Measurements from ENCODE around the gene DTHD1. TPM values are rescaled to one million over a fixed set of nuclear protein-coding genes. Genes with fewer than 3 reads are reported as not detected.

DTHD1 gene
- total RNA-seq, 1 experiment from 2014 or later = not detected

- Histone ChIP-seq H3K4me3 (no peak overlapping the region), H3K9me3 (no peaks in the 10 kb centered on the region), H3K27me3 (no peaks in the 10 kb centered on the region), H3K36me3 (no peaks in the 10 kb centered on the region)
- peak; percentile 81 for DNase-seq
Observed at GRCh38 chr4:36260731-36261130, 20.7 kb upstream of the DTHD1 start.

- no peak for DNase-seq
- no peaks in the 10 kb centered on the region for H3K9me3 ChIP-seq
- H3K27me3 ChIP-seq = no peaks in the 10 kb centered on the region
- H3K4me3 ChIP-seq = no peak overlapping the region
- H3K36me3 ChIP-seq = no peaks in the 10 kb centered on the region
Observed at GRCh38 chr4:36264207-36264826, 17.1 kb upstream of the DTHD1 start.

GRCh38 chr4:36267486-36268268, 13.7 kb upstream of the DTHD1 start:
- Histone ChIP-seq H3K4me3 (no peak overlapping the region), H3K9me3 (no peaks in the 10 kb centered on the region), H3K27me3 (no peaks in the 10 kb centered on the region), H3K36me3 (no peaks in the 10 kb centered on the region)
- DNase-seq = no peak

- Histone ChIP-seq H3K27me3 (no peaks in the 10 kb centered on the region), H3K36me3 (no peaks in the 10 kb centered on the region), H3K9me3 (no peaks in the 10 kb centered on the region), H3K4me3 (no peak overlapping the region)
- no peak for DNase-seq
Observed at GRCh38 chr4:36269101-36269500, 12.3 kb upstream of the DTHD1 start.

- Histone ChIP-seq H3K36me3 (no peaks in the 10 kb centered on the region), H3K27me3 (no peaks in the 10 kb centered on the region), H3K4me3 (no peak overlapping the region), H3K9me3 (no peaks in the 10 kb centered on the region)
- DNase-seq = no peak
Observed at GRCh38 chr4:36269533-36270173, 11.8 kb upstream of the DTHD1 start.

GRCh38 chr4:36273276-36273675, 8.1 kb upstream of the DTHD1 start:
- H3K9me3 ChIP-seq = no peaks in the 10 kb centered on the region
- no peak overlapping the region for H3K4me3 ChIP-seq
- DNase-seq = no peak
- H3K36me3 ChIP-seq = no peaks in the 10 kb centered on the region
- no peaks in the 10 kb centered on the region for H3K27me3 ChIP-seq

- Histone ChIP-seq H3K27me3 (no peaks in the 10 kb centered on the region), H3K9me3 (no peaks in the 10 kb centered on the region), H3K36me3 (no peaks in the 10 kb centered on the region), H3K4me3 (no peak overlapping the region)
- no peak for DNase-seq
Observed at GRCh38 chr4:36274158-36274557, 7.3 kb upstream of the DTHD1 start.

- H3K9me3 ChIP-seq = no peaks in the 10 kb centered on the region
- no peak overlapping the region for H3K4me3 ChIP-seq
- DNase-seq = no peak
- no peaks in the 10 kb centered on the region for H3K27me3 ChIP-seq
- no peaks in the 10 kb centered on the region for H3K36me3 ChIP-seq
Observed at GRCh38 chr4:36277533-36277932, 3.9 kb upstream of the DTHD1 start.

- Histone ChIP-seq H3K36me3 (no peaks in the 10 kb centered on the region), H3K27me3 (no peaks in the 10 kb centered on the region)
- DNase-seq = no peak
Observed at GRCh38 chr4:36278789-36279188, 2.6 kb upstream of the DTHD1 start.

GRCh38 chr4:36280555-36280954, 861 bp upstream of the DTHD1 start:
- no peaks in the 10 kb centered on the region for H3K36me3 ChIP-seq
- H3K27me3 ChIP-seq = no peaks in the 10 kb centered on the region
- DNase-seq = no peak
- H3K4me3 ChIP-seq = no peak overlapping the region
- no peaks in the 10 kb centered on the region for H3K9me3 ChIP-seq

More at GRCh38 chr4:36278789-36279188, 2.6 kb upstream of the DTHD1 start:
- no peak overlapping the region for H3K4me3 ChIP-seq
- H3K9me3 ChIP-seq = no peaks in the 10 kb centered on the region

GRCh38 chr4:36282503-36283030, 1.2 kb downstream of the DTHD1 start:
- DNase-seq = no peak
- Histone ChIP-seq H3K27me3 (no peaks in the 10 kb centered on the region), H3K9me3 (no peaks in the 10 kb centered on the region), H3K36me3 (no peaks in the 10 kb centered on the region), H3K4me3 (no peak overlapping the region)

- H3K9me3 ChIP-seq = no peaks in the 10 kb centered on the region
- no peak for DNase-seq
- H3K36me3 ChIP-seq = no peaks in the 10 kb centered on the region
- no peak overlapping the region for H3K4me3 ChIP-seq
- no peaks in the 10 kb centered on the region for H3K27me3 ChIP-seq
Observed at GRCh38 chr4:36283912-36284465, 2.6 kb downstream of the DTHD1 start.

GRCh38 chr4:36285784-36286480, 4.5 kb downstream of the DTHD1 start:
- Histone ChIP-seq H3K27me3 (no peaks in the 10 kb centered on the region), H3K36me3 (no peaks in the 10 kb centered on the region), H3K4me3 (no peak overlapping the region), H3K9me3 (no peaks in the 10 kb centered on the region)
- no peak for DNase-seq

- H3K27me3 ChIP-seq = no peaks in the 10 kb centered on the region
- DNase-seq = no peak
Observed at GRCh38 chr4:36286481-36286871, 5.1 kb downstream of the DTHD1 start.

GRCh38 chr4:36288731-36289426, 7.5 kb downstream of the DTHD1 start:
- DNase-seq = no peak
- H3K36me3 ChIP-seq = no peaks in the 10 kb centered on the region
- H3K4me3 ChIP-seq = no peak overlapping the region
- no peaks in the 10 kb centered on the region for H3K27me3 ChIP-seq
- no peaks in the 10 kb centered on the region for H3K9me3 ChIP-seq

More at GRCh38 chr4:36286481-36286871, 5.1 kb downstream of the DTHD1 start:
- Histone ChIP-seq H3K4me3 (no peak overlapping the region), H3K36me3 (no peaks in the 10 kb centered on the region), H3K9me3 (no peaks in the 10 kb centered on the region)

GRCh38 chr4:36290641-36291040, 9.2 kb downstream of the DTHD1 start:
- Histone ChIP-seq H3K36me3 (no peaks in the 10 kb centered on the region), H3K9me3 (no peaks in the 10 kb centered on the region), H3K27me3 (no peaks in the 10 kb centered on the region), H3K4me3 (no peak overlapping the region)
- DNase-seq = no peak
